ENCODE data around the gene RRM1. TPM values are rescaled to one million over a fixed set of nuclear protein-coding genes. Genes with fewer than 3 reads are reported as not detected.

Gene RRM1
- total and polyA plus RNA-seq, 4 donors, result 8.0 to 69.9 (median 16.3) TPM

DNA sequence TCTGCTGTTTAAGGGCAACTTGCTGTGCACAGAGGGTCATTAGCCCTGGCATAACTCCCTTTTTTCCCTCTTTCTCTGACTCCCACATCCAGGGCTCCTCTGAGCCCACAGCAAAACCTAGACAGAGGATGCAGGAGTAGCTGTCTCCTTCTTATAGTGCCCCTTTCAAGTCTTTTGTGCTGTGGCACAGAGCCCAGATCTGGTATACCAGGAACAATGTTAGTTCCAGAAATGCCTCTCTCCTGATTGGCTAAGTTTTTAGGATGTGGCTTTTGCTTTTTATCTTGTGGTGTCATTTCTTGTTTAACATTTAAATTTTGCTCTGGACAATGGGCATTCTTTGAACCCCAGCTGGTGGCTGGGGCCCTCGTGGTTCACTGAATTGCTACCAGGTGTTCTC, 25.6 kb upstream of the RRM1 start:
- H3K4me1 ChIP-seq (ENCODE audit: control insufficient read depth in 4 of 4, insufficient read depth in 4 of 4, low read length in 3 of 4), result peaks cover 0 to 6% (median 0%) of the 10 kb centered on the region in 4 donors
- no peak overlapping the region for H3K9ac ChIP-seq (ENCODE audit: low read depth in 1 of 2, low read length in 2 of 2)
- H3K27me3 ChIP-seq (ENCODE audit: control insufficient read depth in 4 of 4, insufficient read depth in 4 of 4, low read length in 3 of 4), result no peaks in the 10 kb centered on the region
- H3K36me3 ChIP-seq (ENCODE audit: control insufficient read depth in 4 of 4, insufficient read depth in 3 of 4, low read depth in 1 of 4, low read length in 3 of 4), result peaks cover 0 to 8% (median 2%) of the 10 kb centered on the region in 4 donors
- TF ChIP-seq FOXA2 (IDR thresholded peaks at IDR 0.05), result no peak
- TF ChIP-seq, protein P1, sequence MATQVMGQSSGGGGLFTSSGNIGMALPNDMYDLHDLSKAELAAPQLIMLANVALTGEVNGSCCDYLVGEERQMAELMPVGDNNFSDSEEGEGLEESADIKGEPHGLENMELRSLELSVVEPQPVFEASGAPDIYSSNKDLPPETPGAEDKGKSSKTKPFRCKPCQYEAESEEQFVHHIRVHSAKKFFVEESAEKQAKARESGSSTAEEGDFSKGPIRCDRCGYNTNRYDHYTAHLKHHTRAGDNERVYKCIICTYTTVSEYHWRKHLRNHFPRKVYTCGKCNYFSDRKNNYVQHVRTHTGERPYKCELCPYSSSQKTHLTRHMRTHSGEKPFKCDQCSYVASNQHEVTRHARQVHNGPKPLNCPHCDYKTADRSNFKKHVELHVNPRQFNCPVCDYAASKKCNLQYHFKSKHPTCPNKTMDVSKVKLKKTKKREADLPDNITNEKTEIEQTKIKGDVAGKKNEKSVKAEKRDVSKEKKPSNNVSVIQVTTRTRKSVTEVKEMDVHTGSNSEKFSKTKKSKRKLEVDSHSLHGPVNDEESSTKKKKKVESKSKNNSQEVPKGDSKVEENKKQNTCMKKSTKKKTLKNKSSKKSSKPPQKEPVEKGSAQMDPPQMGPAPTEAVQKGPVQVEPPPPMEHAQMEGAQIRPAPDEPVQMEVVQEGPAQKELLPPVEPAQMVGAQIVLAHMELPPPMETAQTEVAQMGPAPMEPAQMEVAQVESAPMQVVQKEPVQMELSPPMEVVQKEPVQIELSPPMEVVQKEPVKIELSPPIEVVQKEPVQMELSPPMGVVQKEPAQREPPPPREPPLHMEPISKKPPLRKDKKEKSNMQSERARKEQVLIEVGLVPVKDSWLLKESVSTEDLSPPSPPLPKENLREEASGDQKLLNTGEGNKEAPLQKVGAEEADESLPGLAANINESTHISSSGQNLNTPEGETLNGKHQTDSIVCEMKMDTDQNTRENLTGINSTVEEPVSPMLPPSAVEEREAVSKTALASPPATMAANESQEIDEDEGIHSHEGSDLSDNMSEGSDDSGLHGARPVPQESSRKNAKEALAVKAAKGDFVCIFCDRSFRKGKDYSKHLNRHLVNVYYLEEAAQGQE (IDR thresholded peaks at IDR 0.05), result no peak
- TF ChIP-seq GABPA (IDR thresholded peaks at IDR 0.05 in 1 of 2, conservative IDR thresholded peaks at IDR 0.05 in 1 of 2), result no peak
- H3K27ac ChIP-seq (ENCODE audit: low read depth in 1 of 2, low read length in 2 of 2), result no peak overlapping the region
- WGBS, result 85% methylated on average over 1 of the region's 1 CpG
- no peak overlapping the region for H3K4me3 ChIP-seq (ENCODE audit: low read depth in 1 of 3, low read length in 3 of 3)
- DNase-seq (ENCODE audit: low spot score), result no peak
- H3K9me3 ChIP-seq (ENCODE audit: control insufficient read depth in 4 of 4, low read length in 3 of 4), result no peaks in the 10 kb centered on the region

DNA sequence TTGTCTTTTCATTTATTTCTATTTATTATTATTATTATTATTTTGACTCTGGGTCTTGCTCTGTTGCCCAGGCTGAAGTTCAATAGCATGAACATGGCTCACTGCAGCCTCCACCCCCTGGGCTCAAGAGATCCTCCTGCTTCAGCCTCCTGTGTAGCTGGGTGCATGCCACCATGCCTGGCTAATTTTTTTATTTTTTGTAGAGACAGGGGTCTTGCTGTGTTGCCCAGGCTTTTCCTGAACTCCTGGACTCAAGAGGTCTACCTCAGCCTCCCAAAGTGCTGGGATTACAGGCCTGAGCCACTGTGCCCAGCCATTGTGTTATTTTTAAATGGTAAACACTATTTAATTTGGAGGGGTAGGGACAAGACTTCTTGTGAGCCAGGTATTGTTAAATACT, 23.3 kb upstream of the RRM1 start:
- Histone ChIP-seq H3K36me3 (ENCODE audit: control insufficient read depth in 4 of 4, insufficient read depth in 3 of 4, low read depth in 1 of 4, low read length in 3 of 4) (peaks cover 6 to 12% (median 7%) of the 10 kb centered on the region in 4 donors), H3K9me3 (ENCODE audit: control insufficient read depth in 4 of 4, low read length in 3 of 4) (no peaks in the 10 kb centered on the region), H3K27ac (ENCODE audit: low read depth in 1 of 2, low read length in 2 of 2) (no peak overlapping the region), H3K27me3 (ENCODE audit: control insufficient read depth in 4 of 4, insufficient read depth in 4 of 4, low read length in 3 of 4) (no peaks in the 10 kb centered on the region), H3K4me3 (ENCODE audit: low read depth in 1 of 3, low read length in 3 of 3) (no peak overlapping the region), H3K4me1 (ENCODE audit: control insufficient read depth in 4 of 4, insufficient read depth in 4 of 4, low read length in 3 of 4) (peaks cover 0 to 6% (median 0%) of the 10 kb centered on the region in 4 donors), H3K9ac (ENCODE audit: low read depth in 1 of 2, low read length in 2 of 2) (no peak overlapping the region)
- no peak for DNase-seq (ENCODE audit: low spot score)
- no peak for TF ChIP-seq FOXA2 (IDR thresholded peaks at IDR 0.05)
- TF ChIP-seq YY1 (IDR thresholded peaks at IDR 0.05), result no peak
- TF ChIP-seq, protein P2, sequence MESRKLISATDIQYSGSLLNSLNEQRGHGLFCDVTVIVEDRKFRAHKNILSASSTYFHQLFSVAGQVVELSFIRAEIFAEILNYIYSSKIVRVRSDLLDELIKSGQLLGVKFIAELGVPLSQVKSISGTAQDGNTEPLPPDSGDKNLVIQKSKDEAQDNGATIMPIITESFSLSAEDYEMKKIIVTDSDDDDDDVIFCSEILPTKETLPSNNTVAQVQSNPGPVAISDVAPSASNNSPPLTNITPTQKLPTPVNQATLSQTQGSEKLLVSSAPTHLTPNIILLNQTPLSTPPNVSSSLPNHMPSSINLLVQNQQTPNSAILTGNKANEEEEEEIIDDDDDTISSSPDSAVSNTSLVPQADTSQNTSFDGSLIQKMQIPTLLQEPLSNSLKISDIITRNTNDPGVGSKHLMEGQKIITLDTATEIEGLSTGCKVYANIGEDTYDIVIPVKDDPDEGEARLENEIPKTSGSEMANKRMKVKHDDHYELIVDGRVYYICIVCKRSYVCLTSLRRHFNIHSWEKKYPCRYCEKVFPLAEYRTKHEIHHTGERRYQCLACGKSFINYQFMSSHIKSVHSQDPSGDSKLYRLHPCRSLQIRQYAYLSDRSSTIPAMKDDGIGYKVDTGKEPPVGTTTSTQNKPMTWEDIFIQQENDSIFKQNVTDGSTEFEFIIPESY (IDR thresholded peaks at IDR 0.05), result no peak
- TF ChIP-seq, protein P3, sequence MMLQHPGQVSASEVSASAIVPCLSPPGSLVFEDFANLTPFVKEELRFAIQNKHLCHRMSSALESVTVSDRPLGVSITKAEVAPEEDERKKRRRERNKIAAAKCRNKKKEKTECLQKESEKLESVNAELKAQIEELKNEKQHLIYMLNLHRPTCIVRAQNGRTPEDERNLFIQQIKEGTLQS (IDR thresholded peaks at IDR 0.05), result no peak
- no peak for TF ChIP-seq NR2F2 (IDR thresholded peaks at IDR 0.05)
- TF ChIP-seq HNF4A (conservative IDR thresholded peaks at IDR 0.05), result no peak
- no peak for TF ChIP-seq JUND (IDR thresholded peaks at IDR 0.05)
- no peak for TF ChIP-seq SP1 (IDR thresholded peaks at IDR 0.05)
- TF ChIP-seq FOXA1 (IDR thresholded peaks at IDR 0.05), result no peak
- TF ChIP-seq, protein P4, sequence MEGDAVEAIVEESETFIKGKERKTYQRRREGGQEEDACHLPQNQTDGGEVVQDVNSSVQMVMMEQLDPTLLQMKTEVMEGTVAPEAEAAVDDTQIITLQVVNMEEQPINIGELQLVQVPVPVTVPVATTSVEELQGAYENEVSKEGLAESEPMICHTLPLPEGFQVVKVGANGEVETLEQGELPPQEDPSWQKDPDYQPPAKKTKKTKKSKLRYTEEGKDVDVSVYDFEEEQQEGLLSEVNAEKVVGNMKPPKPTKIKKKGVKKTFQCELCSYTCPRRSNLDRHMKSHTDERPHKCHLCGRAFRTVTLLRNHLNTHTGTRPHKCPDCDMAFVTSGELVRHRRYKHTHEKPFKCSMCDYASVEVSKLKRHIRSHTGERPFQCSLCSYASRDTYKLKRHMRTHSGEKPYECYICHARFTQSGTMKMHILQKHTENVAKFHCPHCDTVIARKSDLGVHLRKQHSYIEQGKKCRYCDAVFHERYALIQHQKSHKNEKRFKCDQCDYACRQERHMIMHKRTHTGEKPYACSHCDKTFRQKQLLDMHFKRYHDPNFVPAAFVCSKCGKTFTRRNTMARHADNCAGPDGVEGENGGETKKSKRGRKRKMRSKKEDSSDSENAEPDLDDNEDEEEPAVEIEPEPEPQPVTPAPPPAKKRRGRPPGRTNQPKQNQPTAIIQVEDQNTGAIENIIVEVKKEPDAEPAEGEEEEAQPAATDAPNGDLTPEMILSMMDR (IDR thresholded peaks at IDR 0.05; ENCODE audit: low read depth, low read length, missing input control), result no peak
- no peak for TF ChIP-seq TAF1 (conservative IDR thresholded peaks at IDR 0.05)
- no peak for TF ChIP-seq RAD21 (IDR thresholded peaks at IDR 0.05)
